Measurements from ENCODE around the gene TBXAS1.

DNA sequence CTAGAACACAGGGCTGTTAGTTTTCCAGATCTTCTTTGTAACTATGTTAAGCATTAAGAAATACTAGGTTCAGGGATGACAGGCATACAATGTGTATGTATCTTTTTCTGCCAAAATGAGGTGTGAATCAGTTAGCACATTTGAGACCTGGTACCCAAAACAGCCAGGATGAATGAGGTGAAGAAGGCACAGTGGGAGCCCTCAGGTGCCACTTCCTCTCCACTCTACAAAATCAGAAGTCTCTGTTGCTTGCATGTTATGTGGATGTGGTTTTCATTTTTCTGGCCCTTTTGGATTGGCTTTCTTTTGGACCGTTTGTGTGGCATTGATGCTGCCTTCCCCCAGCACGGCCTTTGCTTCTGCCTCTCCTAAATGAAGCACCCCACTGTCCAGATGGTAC lies 15.4 kb upstream of the TBXAS1 start:
- TF ChIP-seq POLR2A (IDR thresholded peaks at IDR 0.05) (no peak), CTCF (IDR thresholded peaks at IDR 0.05 in 4 of 5, conservative IDR thresholded peaks at IDR 0.05 in 1 of 5) (no peak)

Data from gastrocnemius medialis (tissue), 4 donors.